Osteocyte (in vitro differentiated cells): ENCODE measurements around the gene INSL4. TPM values are rescaled to one million over a fixed set of nuclear protein-coding genes. Genes with fewer than 3 reads are reported as not detected.

ENCODE experiments used
- DNase-seq: peaks from one replicate; pipeline ENCODE4 v3.0.0; 2021; ENCODE audit warnings: mixed read lengths; ENCODE audit not compliant: unreplicated experiment; ENCODE audit errors: extremely low spot score
- H3K27ac Mint-ChIP-seq: one replicate; pipeline ENCODE4 v1.8.0; 2021; ENCODE audit warnings: mild to moderate bottlenecking, mixed read lengths; ENCODE audit not compliant: unreplicated experiment
- H3K27me3 Mint-ChIP-seq: one replicate; pipeline ENCODE4 v1.8.0; 2021; ENCODE audit warnings: mixed read lengths; ENCODE audit not compliant: unreplicated experiment
- H3K36me3 Mint-ChIP-seq: one replicate; pipeline ENCODE4 v1.8.0; 2021; ENCODE audit warnings: mixed read lengths; ENCODE audit not compliant: unreplicated experiment
- H3K4me1 Mint-ChIP-seq: one replicate; pipeline ENCODE4 v1.8.0; 2021; ENCODE audit warnings: mixed read lengths; ENCODE audit not compliant: unreplicated experiment
- H3K4me3 Mint-ChIP-seq: one replicate; pipeline ENCODE4 v1.8.0; 2021; ENCODE audit warnings: mild to moderate bottlenecking, moderate library complexity, mixed read lengths; ENCODE audit not compliant: unreplicated experiment
- H3K9me3 Mint-ChIP-seq: one replicate; pipeline ENCODE4 v1.8.0; 2021; ENCODE audit warnings: mixed read lengths; ENCODE audit not compliant: unreplicated experiment
- total RNA-seq: library from RNA; stranded (reverse); gene quantifications from 2 replicates; pipeline ENCODE4 v1.2.1, GENCODE V29; 2021
- TF ChIP-seq, protein P1 (sequence below): fragments of 200-600 bp; sonication (generic); IDR thresholded peaks from 2 replicates; pipeline ENCODE4 v1.5.0; 2021; ENCODE audit warnings: antibody characterized with exemption, mild to moderate bottlenecking, moderate library complexity

The INSL4 gene
- total RNA-seq, 1 donor from 2014 or later: not detected

DNA sequence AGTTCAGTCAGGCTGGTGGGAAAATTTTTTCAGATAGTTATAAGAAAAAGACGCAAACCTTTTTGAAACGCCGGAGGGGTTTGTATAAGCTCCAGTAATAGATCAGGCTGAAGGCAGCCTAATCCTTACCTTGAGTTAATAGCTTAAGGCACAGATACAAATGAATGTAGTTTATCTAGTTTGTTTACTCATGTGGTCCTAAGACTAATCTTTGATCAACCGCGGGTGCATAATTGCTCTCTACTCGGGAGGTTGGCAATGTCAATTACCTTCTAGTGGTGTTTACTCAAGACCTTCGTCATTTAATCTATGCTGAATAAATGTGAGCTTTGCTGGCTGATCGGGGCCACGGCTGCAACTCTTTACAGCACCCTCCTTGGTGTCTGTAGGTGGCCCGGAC lies 665 bp upstream of the INSL4 start:
- Mint-ChIP-seq H3K27me3 (peaks cover 81% of the 10 kb centered on the region), H3K36me3 (no peaks in the 10 kb centered on the region)

GRCh38 chr9:5263351-5264218 lies 32.4 kb downstream of the INSL4 start:
- no peak for DNase-seq
- H3K27ac Mint-ChIP-seq: no peak overlapping the region
- peaks cover 3% of the 10 kb centered on the region for H3K9me3 Mint-ChIP-seq

More for the DNA sequence above, 665 bp upstream of the INSL4 start:
- TF ChIP-seq, protein P1, sequence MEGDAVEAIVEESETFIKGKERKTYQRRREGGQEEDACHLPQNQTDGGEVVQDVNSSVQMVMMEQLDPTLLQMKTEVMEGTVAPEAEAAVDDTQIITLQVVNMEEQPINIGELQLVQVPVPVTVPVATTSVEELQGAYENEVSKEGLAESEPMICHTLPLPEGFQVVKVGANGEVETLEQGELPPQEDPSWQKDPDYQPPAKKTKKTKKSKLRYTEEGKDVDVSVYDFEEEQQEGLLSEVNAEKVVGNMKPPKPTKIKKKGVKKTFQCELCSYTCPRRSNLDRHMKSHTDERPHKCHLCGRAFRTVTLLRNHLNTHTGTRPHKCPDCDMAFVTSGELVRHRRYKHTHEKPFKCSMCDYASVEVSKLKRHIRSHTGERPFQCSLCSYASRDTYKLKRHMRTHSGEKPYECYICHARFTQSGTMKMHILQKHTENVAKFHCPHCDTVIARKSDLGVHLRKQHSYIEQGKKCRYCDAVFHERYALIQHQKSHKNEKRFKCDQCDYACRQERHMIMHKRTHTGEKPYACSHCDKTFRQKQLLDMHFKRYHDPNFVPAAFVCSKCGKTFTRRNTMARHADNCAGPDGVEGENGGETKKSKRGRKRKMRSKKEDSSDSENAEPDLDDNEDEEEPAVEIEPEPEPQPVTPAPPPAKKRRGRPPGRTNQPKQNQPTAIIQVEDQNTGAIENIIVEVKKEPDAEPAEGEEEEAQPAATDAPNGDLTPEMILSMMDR: no peak
- no peak overlapping the region for H3K4me3 Mint-ChIP-seq
- no peak for DNase-seq
- no peak overlapping the region for H3K27ac Mint-ChIP-seq
- H3K4me1 Mint-ChIP-seq: no peaks in the 10 kb centered on the region
- H3K9me3 Mint-ChIP-seq: peaks cover 11% of the 10 kb centered on the region

GRCh38 chr9:5264219-5264595 lies 33.0 kb downstream of the INSL4 start:
- no peak overlapping the region for H3K27ac Mint-ChIP-seq

More at GRCh38 chr9:5263351-5264218, 32.4 kb downstream of the INSL4 start:
- Mint-ChIP-seq H3K36me3 (no peaks in the 10 kb centered on the region), H3K4me1 (peaks cover 3% of the 10 kb centered on the region), H3K27me3 (no peaks in the 10 kb centered on the region), H3K4me3 (no peak overlapping the region)
- TF ChIP-seq, protein P1: peak; percentile 29

GRCh38 chr9:5265939-5266338 lies 34.7 kb downstream of the INSL4 start:
- Mint-ChIP-seq H3K36me3 (no peaks in the 10 kb centered on the region), H3K4me3 (no peak overlapping the region), H3K9me3 (no peaks in the 10 kb centered on the region), H3K27ac (no peak overlapping the region), H3K27me3 (no peaks in the 10 kb centered on the region), H3K4me1 (peaks cover 13% of the 10 kb centered on the region)
- no peak for DNase-seq
- TF ChIP-seq, protein P1: no peak

More at GRCh38 chr9:5264219-5264595, 33.0 kb downstream of the INSL4 start:
- no peak overlapping the region for H3K4me3 Mint-ChIP-seq
- H3K27me3 Mint-ChIP-seq: no peaks in the 10 kb centered on the region
- no peaks in the 10 kb centered on the region for H3K36me3 Mint-ChIP-seq
- H3K9me3 Mint-ChIP-seq: peaks cover 3% of the 10 kb centered on the region
- peaks cover 8% of the 10 kb centered on the region for H3K4me1 Mint-ChIP-seq
- DNase-seq: no peak
- TF ChIP-seq, protein P1: no peak

GRCh38 chr9:5269249-5269715 lies 38.1 kb downstream of the INSL4 start:
- H3K27ac Mint-ChIP-seq: peak overlapping the region; percentile 40
- no peak overlapping the region for H3K4me3 Mint-ChIP-seq
- no peaks in the 10 kb centered on the region for H3K9me3 Mint-ChIP-seq
- H3K4me1 Mint-ChIP-seq: peaks cover 10% of the 10 kb centered on the region
- no peaks in the 10 kb centered on the region for H3K36me3 Mint-ChIP-seq
- DNase-seq: no peak
- TF ChIP-seq, protein P1: no peak
- no peaks in the 10 kb centered on the region for H3K27me3 Mint-ChIP-seq
